ENCODE data around the gene GTPBP3.

GTPBP3 gene

GRCh38 chr19:17365361-17365760 is 28.0 kb downstream of the GTPBP3 start:
- DNase-seq (ENCODE audit: low spot score): no peak
- ChIA-PET CTCF (interaction anchor here (0.6 kb wide), 1 partner anchor 337 kb away, joined by 4 read pairs; no protein-coding TSS in a partner anchor), POLR2A (ENCODE audit: low non-redundant PET) (no interaction called here)
- H3K27ac ChIP-seq: no peak overlapping the region
- no peak for TF ChIP-seq CTCF (conservative IDR thresholded peaks at IDR 0.05; ENCODE audit: low read depth)

- no peak for TF ChIP-seq CTCF (conservative IDR thresholded peaks at IDR 0.05; ENCODE audit: low read depth)
- ChIA-PET CTCF (interaction anchor here (0.7 kb wide), 1 partner anchor 123 kb away, joined by 4 read pairs; no protein-coding TSS in a partner anchor), POLR2A (ENCODE audit: low non-redundant PET) (no interaction called here)
- no peak for DNase-seq (ENCODE audit: low spot score)
- H3K27ac ChIP-seq: no peak overlapping the region
Observed at GRCh38 chr19:17370026-17370587, 32.8 kb downstream of the GTPBP3 start.

GRCh38 chr19:17376935-17377600 is 39.7 kb downstream of the GTPBP3 start, which contains the start of gene PLVAP:
PLVAP (minus strand) TSS chr19:17377342; CDS start chr19:17377288, 54 bp downstream.
- no peak for TF ChIP-seq CTCF (conservative IDR thresholded peaks at IDR 0.05; ENCODE audit: low read depth)
- ChIA-PET CTCF (no interaction called here), POLR2A (ENCODE audit: low non-redundant PET) (no interaction called here)

GRCh38 chr19:17378271-17378670 is 40.9 kb downstream of the GTPBP3 start:
- no peak for DNase-seq (ENCODE audit: low spot score)
- no peak for TF ChIP-seq CTCF (conservative IDR thresholded peaks at IDR 0.05; ENCODE audit: low read depth)
- H3K27ac ChIP-seq: no peak overlapping the region
- ChIA-PET POLR2A (ENCODE audit: low non-redundant PET) (no interaction called here), CTCF (no interaction called here)

More at GRCh38 chr19:17376935-17377600, 39.7 kb downstream of the GTPBP3 start, which contains the start of gene PLVAP:
- H3K27ac ChIP-seq: no peak within 1 kb of the TSS
- no peak for DNase-seq (ENCODE audit: low spot score)

GRCh38 chr19:17379221-17379631 is 41.9 kb downstream of the GTPBP3 start:
- DNase-seq (ENCODE audit: low spot score): no peak
- ChIA-PET POLR2A (ENCODE audit: low non-redundant PET) (no interaction called here), CTCF (no interaction called here)
- no peak for TF ChIP-seq CTCF (conservative IDR thresholded peaks at IDR 0.05; ENCODE audit: low read depth)
- H3K27ac ChIP-seq: no peak overlapping the region

- ChIA-PET POLR2A (ENCODE audit: low non-redundant PET) (no interaction called here), CTCF (interaction anchor here (0.6 to 1.1 kb wide), 2 partner anchors 14 to 59 kb away, joined by 3 read pairs; no protein-coding TSS in a partner anchor)
- DNase-seq (ENCODE audit: low spot score): no peak
- no peak for TF ChIP-seq CTCF (conservative IDR thresholded peaks at IDR 0.05; ENCODE audit: low read depth)
- H3K27ac ChIP-seq: no peak overlapping the region
Observed at GRCh38 chr19:17380426-17381138, 43.2 kb downstream of the GTPBP3 start.
